ENCODE measurements around the gene NUF2. TPM values are rescaled to one million over a fixed set of nuclear protein-coding genes. Genes with fewer than 3 reads are reported as not detected.
"Not testable (repeated sequence)": the region's sequence is repeated elsewhere in the genome, so short reads cannot be mapped to it uniquely, and the experiment has no call there.

The NUF2 gene
- total RNA-seq, 2 experiments from 2014 or later: 63.0 to 69.0 TPM

- CTCF ChIA-PET: no interaction called here
- no peaks in the 10 kb centered on the region for H3K27me3 Mint-ChIP-seq (ENCODE audit: low read depth)
- H3K36me3 Mint-ChIP-seq (ENCODE audit: low read depth): peaks cover 46% of the 10 kb centered on the region
- intact Hi-C loops (cut with micrococcal nuclease): no loop called here
- H3K9me3 Mint-ChIP-seq: no peaks in the 10 kb centered on the region
- no peak overlapping the region for H3K4me3 Mint-ChIP-seq
- no peak overlapping the region for H3K27ac Mint-ChIP-seq
- DNase-seq: no peak
- no peaks in the 10 kb centered on the region for H3K4me1 Mint-ChIP-seq (ENCODE audit: low read depth)
Observed at GRCh38 chr1:163347106-163347505, 25.4 kb downstream of the NUF2 start.

- CTCF ChIA-PET: no interaction called here
Observed at GRCh38 chr1:163351912-163352311, 30.2 kb downstream of the NUF2 start.

GRCh38 chr1:163357378-163357777 is 35.6 kb downstream of the NUF2 start:
- H3K9me3 Mint-ChIP-seq: no peaks in the 10 kb centered on the region
- peaks cover 2% of the 10 kb centered on the region for H3K4me1 Mint-ChIP-seq (ENCODE audit: low read depth)
- intact Hi-C loops (cut with micrococcal nuclease): no loop called here
- H3K27me3 Mint-ChIP-seq (ENCODE audit: low read depth): no peaks in the 10 kb centered on the region
- DNase-seq: no peak
- no peak overlapping the region for H3K27ac Mint-ChIP-seq
- H3K36me3 Mint-ChIP-seq (ENCODE audit: low read depth): peaks cover 9% of the 10 kb centered on the region
- CTCF ChIA-PET: interaction anchor here (1.5 kb wide), 1 partner anchor 18 kb away, joined by 5 read pairs; no protein-coding TSS in a partner anchor
- no peak overlapping the region for H3K4me3 Mint-ChIP-seq

More at GRCh38 chr1:163351912-163352311, 30.2 kb downstream of the NUF2 start:
- intact Hi-C loops (cut with micrococcal nuclease): no loop called here
- Mint-ChIP-seq H3K27me3 (ENCODE audit: low read depth) (no peaks in the 10 kb centered on the region), H3K36me3 (ENCODE audit: low read depth) (peaks cover 32% of the 10 kb centered on the region), H3K4me1 (ENCODE audit: low read depth) (no peaks in the 10 kb centered on the region), H3K4me3 (no peak overlapping the region), H3K9me3 (no peaks in the 10 kb centered on the region), H3K27ac (no peak overlapping the region)
- no peak for DNase-seq

GRCh38 chr1:163358172-163358571 is 36.4 kb downstream of the NUF2 start:
- H3K27me3 Mint-ChIP-seq (ENCODE audit: low read depth); H3K4me1 Mint-ChIP-seq (ENCODE audit: low read depth); intact Hi-C loops (cut with micrococcal nuclease); H3K9me3 Mint-ChIP-seq; H3K4me3 Mint-ChIP-seq; H3K27ac Mint-ChIP-seq; H3K36me3 Mint-ChIP-seq (ENCODE audit: low read depth): not testable (repeated sequence)
- CTCF ChIA-PET: interaction anchor here (0.6 to 1.5 kb wide), 3 partner anchors 17 to 1438 kb away, joined by 4 to 5 read pairs (median 4); no protein-coding TSS in a partner anchor
- DNase-seq: peak; percentile 4

GRCh38 chr1:163361123-163361934 is 39.6 kb downstream of the NUF2 start:
- Mint-ChIP-seq H3K4me3 (no peak overlapping the region), H3K9me3 (no peaks in the 10 kb centered on the region), H3K27ac (no peak overlapping the region), H3K36me3 (ENCODE audit: low read depth) (peaks cover 6% of the 10 kb centered on the region), H3K27me3 (ENCODE audit: low read depth) (peaks cover 5% of the 10 kb centered on the region), H3K4me1 (ENCODE audit: low read depth) (peaks cover 2% of the 10 kb centered on the region)
- CTCF ChIA-PET: no interaction called here
- intact Hi-C loops (cut with micrococcal nuclease): loop anchor here (1.0 to 10.0 kb wide), 4 partner anchors 163 to 1711 kb away; no protein-coding TSS in a partner anchor
- peak; percentile 25 for DNase-seq

- DNase-seq: no peak
- H3K27me3 Mint-ChIP-seq (ENCODE audit: low read depth): peaks cover 5% of the 10 kb centered on the region
- H3K36me3 Mint-ChIP-seq (ENCODE audit: low read depth): no peaks in the 10 kb centered on the region
- no peaks in the 10 kb centered on the region for H3K9me3 Mint-ChIP-seq
- peaks cover 2% of the 10 kb centered on the region for H3K4me1 Mint-ChIP-seq (ENCODE audit: low read depth)
- H3K27ac Mint-ChIP-seq: no peak overlapping the region
- H3K4me3 Mint-ChIP-seq: no peak overlapping the region
- intact Hi-C loops (cut with micrococcal nuclease): loop anchor here (10.0 kb wide), 1 partner anchor 160 kb away; no protein-coding TSS in a partner anchor
- CTCF ChIA-PET: interaction anchor here (0.7 kb wide), 1 partner anchor 1893 kb away, joined by 3 read pairs; no protein-coding TSS in a partner anchor
Observed at GRCh38 chr1:163365186-163365585, 43.4 kb downstream of the NUF2 start.

GRCh38 chr1:163366555-163366954 is 44.8 kb downstream of the NUF2 start:
- Mint-ChIP-seq H3K36me3 (ENCODE audit: low read depth) (no peaks in the 10 kb centered on the region), H3K27me3 (ENCODE audit: low read depth) (peaks cover 5% of the 10 kb centered on the region), H3K4me1 (ENCODE audit: low read depth) (peaks cover 2% of the 10 kb centered on the region), H3K4me3 (no peak overlapping the region), H3K9me3 (no peaks in the 10 kb centered on the region), H3K27ac (no peak overlapping the region)
- intact Hi-C loops (cut with micrococcal nuclease): loop anchor here (10.0 kb wide), 1 partner anchor 158 kb away; no protein-coding TSS in a partner anchor
- DNase-seq: no peak
- CTCF ChIA-PET: no interaction called here

GRCh38 chr1:163367721-163368120 is 46.0 kb downstream of the NUF2 start:
- CTCF ChIA-PET: interaction anchor here (0.5 kb wide), 1 partner anchor 122 kb away, joined by 3 read pairs; no protein-coding TSS in a partner anchor
- intact Hi-C loops (cut with micrococcal nuclease): loop anchor here (10.0 kb wide), 1 partner anchor 157 kb away; no protein-coding TSS in a partner anchor
- peaks cover 3% of the 10 kb centered on the region for H3K27me3 Mint-ChIP-seq (ENCODE audit: low read depth)
- H3K27ac Mint-ChIP-seq: no peak overlapping the region
- no peaks in the 10 kb centered on the region for H3K4me1 Mint-ChIP-seq (ENCODE audit: low read depth)
- H3K36me3 Mint-ChIP-seq (ENCODE audit: low read depth): no peaks in the 10 kb centered on the region
- no peak overlapping the region for H3K4me3 Mint-ChIP-seq
- DNase-seq: no peak
- no peaks in the 10 kb centered on the region for H3K9me3 Mint-ChIP-seq

GRCh38 chr1:163372576-163372975 is 50.8 kb downstream of the NUF2 start:
- no peak for DNase-seq
- no peaks in the 10 kb centered on the region for H3K9me3 Mint-ChIP-seq
- intact Hi-C loops (cut with micrococcal nuclease): no loop called here
- CTCF ChIA-PET: no interaction called here
- no peak overlapping the region for H3K4me3 Mint-ChIP-seq
- peaks cover 9% of the 10 kb centered on the region for H3K27me3 Mint-ChIP-seq (ENCODE audit: low read depth)
- H3K4me1 Mint-ChIP-seq (ENCODE audit: low read depth): no peaks in the 10 kb centered on the region
- no peaks in the 10 kb centered on the region for H3K36me3 Mint-ChIP-seq (ENCODE audit: low read depth)
- no peak overlapping the region for H3K27ac Mint-ChIP-seq

- no peaks in the 10 kb centered on the region for H3K4me1 Mint-ChIP-seq (ENCODE audit: low read depth)
- no peaks in the 10 kb centered on the region for H3K36me3 Mint-ChIP-seq (ENCODE audit: low read depth)
- peaks cover 21% of the 10 kb centered on the region for H3K27me3 Mint-ChIP-seq (ENCODE audit: low read depth)
- DNase-seq: no peak
- no peak overlapping the region for H3K4me3 Mint-ChIP-seq
- no peaks in the 10 kb centered on the region for H3K9me3 Mint-ChIP-seq
- CTCF ChIA-PET: no interaction called here
- intact Hi-C loops (cut with micrococcal nuclease): no loop called here
- H3K27ac Mint-ChIP-seq: no peak overlapping the region
Observed at GRCh38 chr1:163378554-163378953, 56.8 kb downstream of the NUF2 start.

- no peak overlapping the region for H3K27ac Mint-ChIP-seq
- H3K9me3 Mint-ChIP-seq: no peaks in the 10 kb centered on the region
- H3K27me3 Mint-ChIP-seq (ENCODE audit: low read depth): peaks cover 18% of the 10 kb centered on the region
- intact Hi-C loops (cut with micrococcal nuclease): no loop called here
- CTCF ChIA-PET: no interaction called here
- no peaks in the 10 kb centered on the region for H3K4me1 Mint-ChIP-seq (ENCODE audit: low read depth)
- no peak for DNase-seq
- H3K36me3 Mint-ChIP-seq (ENCODE audit: low read depth): no peaks in the 10 kb centered on the region
- no peak overlapping the region for H3K4me3 Mint-ChIP-seq
Observed at GRCh38 chr1:163379801-163380200, 58.0 kb downstream of the NUF2 start.

GRCh38 chr1:163381487-163382184 is 59.9 kb downstream of the NUF2 start:
- peaks cover 15% of the 10 kb centered on the region for H3K27me3 Mint-ChIP-seq (ENCODE audit: low read depth)
- CTCF ChIA-PET: interaction anchor here (0.8 kb wide), 1 partner anchor 126 kb away, joined by 3 read pairs; no protein-coding TSS in a partner anchor
- H3K36me3 Mint-ChIP-seq (ENCODE audit: low read depth): no peaks in the 10 kb centered on the region
- no peaks in the 10 kb centered on the region for H3K9me3 Mint-ChIP-seq
- H3K4me3 Mint-ChIP-seq: no peak overlapping the region
- H3K27ac Mint-ChIP-seq: no peak overlapping the region
- DNase-seq: no peak
- intact Hi-C loops (cut with micrococcal nuclease): no loop called here
- no peaks in the 10 kb centered on the region for H3K4me1 Mint-ChIP-seq (ENCODE audit: low read depth)

Measured in activated naive CD4-positive, alpha-beta T cell treated with anti-CD3 and anti-CD28 coated beads for 36 hours (primary cell).